NCI-H1092 (cell line): ENCODE measurements around the gene PGAP1.

Source experiments
- DNase-seq: peaks from one replicate; lab custom pipeline; 2025; lab: John Stamatoyannopoulos, UW

Gene PGAP1

DNA sequence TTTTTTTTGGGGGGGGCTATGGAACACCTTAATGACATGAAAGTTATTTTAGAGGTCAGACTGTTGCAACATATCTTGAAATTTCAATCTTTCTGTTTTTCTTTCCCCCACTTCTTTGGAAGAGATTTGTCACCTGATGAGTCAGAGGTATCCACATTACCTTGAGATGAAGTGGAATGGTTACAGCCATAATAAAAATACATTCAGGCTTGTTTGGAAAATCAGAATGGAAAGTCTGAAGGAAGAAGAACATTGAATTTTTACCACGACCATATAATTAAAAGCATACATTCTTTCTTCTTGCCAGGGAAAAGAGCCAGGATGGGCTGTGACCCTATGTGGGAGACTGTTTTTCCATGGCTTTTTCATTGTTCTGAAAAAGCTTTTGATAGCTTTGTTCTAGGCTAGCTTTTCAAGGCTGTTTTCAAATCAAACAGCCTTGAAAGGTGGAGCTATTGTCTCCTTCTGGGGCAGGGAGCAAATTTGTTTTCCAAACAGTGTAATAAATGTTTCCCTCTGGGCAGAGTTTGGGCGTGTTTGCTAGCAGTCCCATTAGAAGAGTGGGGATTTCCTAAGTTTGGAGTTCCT lies 124.7 kb downstream of the PGAP1 start:
- DNase-seq, result no peak

DNA sequence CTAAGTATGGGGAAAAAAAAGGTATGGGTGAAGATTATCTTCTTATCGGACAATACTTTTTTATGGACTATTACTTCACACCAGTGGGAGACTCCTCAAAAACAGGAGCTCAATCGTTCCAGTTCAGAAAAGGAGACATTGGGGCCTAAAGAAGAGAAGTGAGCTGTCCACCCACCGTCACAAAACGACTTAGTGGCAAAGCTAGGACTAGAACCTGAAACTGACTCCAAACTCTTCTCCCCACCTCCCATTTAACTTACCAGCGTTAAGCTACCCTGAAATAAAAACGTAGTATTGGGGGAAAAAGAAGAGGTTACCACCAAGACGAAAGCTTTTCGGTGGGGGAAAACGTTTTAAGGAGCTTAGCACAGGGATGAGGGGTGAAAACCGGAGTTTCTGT lies 127.5 kb downstream of the PGAP1 start:
- no peak for DNase-seq

DNA sequence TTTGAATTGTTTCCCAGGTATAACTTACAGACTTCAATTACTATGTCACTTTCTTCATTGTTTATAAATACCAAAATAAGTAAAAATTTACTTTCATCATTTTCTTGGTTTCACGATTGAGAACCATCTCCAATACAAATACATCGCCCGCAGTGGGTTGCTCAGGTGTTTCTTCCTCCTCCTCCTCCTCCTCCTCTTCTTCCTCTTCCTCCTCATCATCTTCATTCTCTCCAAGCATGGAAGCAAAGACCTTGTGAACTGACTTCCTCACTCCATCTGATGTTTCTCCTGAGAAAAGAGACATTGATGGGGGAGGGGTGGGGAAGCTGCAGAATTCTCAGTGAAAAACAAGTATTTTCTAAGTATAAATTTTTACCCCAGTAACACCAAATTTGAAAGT lies 133.6 kb downstream of the PGAP1 start:
- no peak for DNase-seq

- no peak for DNase-seq
These were observed 142.9 kb downstream of the PGAP1 start for GRCh38 chr2:196783431-196784094.
